ENCODE data around the gene CHRM1.
A peak's percentile ranks its signal among the peaks of the same experiment; 100 is the strongest.

Gene CHRM1

GRCh38 chr11:62928011-62928410 is 6.8 kb upstream of the CHRM1 start:
- no peak for DNase-seq
- intact Hi-C loops (cut with DNase I) = no loop called here

- no peak for DNase-seq
- intact Hi-C loops (cut with DNase I) = no loop called here
Observed at GRCh38 chr11:62926680-62927455, 5.7 kb upstream of the CHRM1 start.

- peak in 1 of 42 donors; percentile 15 for DNase-seq
- intact Hi-C loops (cut with DNase I) = no loop called here
Observed at GRCh38 chr11:62925745-62926679, 4.8 kb upstream of the CHRM1 start.

GRCh38 chr11:62925308-62925707 is 4.1 kb upstream of the CHRM1 start:
- intact Hi-C loops (cut with DNase I) = no loop called here
- DNase-seq = no peak

- intact Hi-C loops (cut with DNase I) = no loop called here
- peak; percentile 45 to 90 (median 76) for DNase-seq
Observed at GRCh38 chr11:62923601-62924411, 2.6 kb upstream of the CHRM1 start.

GRCh38 chr11:62922653-62923431 is 1.7 kb upstream of the CHRM1 start:
- peak; percentile 39 to 91 (median 76) for DNase-seq
- intact Hi-C loops (cut with DNase I) = no loop called here

- peak in 41 of 42 donors; percentile 31 to 94 (median 69) for DNase-seq
- intact Hi-C loops (cut with DNase I) = no loop called here
Observed at GRCh38 chr11:62922189-62922589, 1.0 kb upstream of the CHRM1 start.

GRCh38 chr11:62921573-62922188 is 518 bp upstream of the CHRM1 start:
- DNase-seq = peak in 39 of 42 donors; percentile 33 to 80 (median 62)
- intact Hi-C loops (cut with DNase I) = no loop called here

- intact Hi-C loops (cut with DNase I) = no loop called here
- DNase-seq = no peak
Observed at GRCh38 chr11:62919898-62920640, 1.1 kb downstream of the CHRM1 start.

- intact Hi-C loops (cut with DNase I) = no loop called here
- DNase-seq = peak in 35 of 42 donors; percentile 35 to 87 (median 62)
Observed at GRCh38 chr11:62919476-62919875, 1.7 kb downstream of the CHRM1 start.

- no peak for DNase-seq
- intact Hi-C loops (cut with DNase I) = no loop called here
Observed at GRCh38 chr11:62918531-62918930, 2.6 kb downstream of the CHRM1 start.

GRCh38 chr11:62917906-62918502 is 3.2 kb downstream of the CHRM1 start:
- intact Hi-C loops (cut with DNase I) = no loop called here
- DNase-seq = no peak

- intact Hi-C loops (cut with DNase I) = no loop called here
- DNase-seq = no peak
Observed at GRCh38 chr11:62914416-62914815, 6.7 kb downstream of the CHRM1 start.

GRCh38 chr11:62912268-62912667 is 8.9 kb downstream of the CHRM1 start:
- DNase-seq = no peak
- intact Hi-C loops (cut with DNase I) = no loop called here

- no peak for DNase-seq
- intact Hi-C loops (cut with DNase I) = no loop called here
Observed at GRCh38 chr11:62911137-62912130, 9.7 kb downstream of the CHRM1 start.
